Activated CD4-positive, alpha-beta T cell treated with anti-CD3 and anti-CD28 coated beads, Interleukin-10, Interleukin-2, amounts not matched to agents 100 ng/mL and 50 ng/mL, durations not matched to agents 16 hours and 8 hours (primary cell): Measurements from ENCODE around the gene OTOF.
A peak's percentile ranks its signal among the peaks of the same experiment; 100 is the strongest.

Experiments
- DNase-seq: peaks from one replicate; pipeline ENCODE4 v3.0.0-alpha.2; 2020

The OTOF gene

GRCh38 chr2:26477911-26478253 lies at the start of gene OTOF:
Gene OTOF, minus strand, starts transcription at chr2:26478124.
- DNase-seq, result no peak

GRCh38 chr2:26526589-26526988 lies 48.7 kb upstream of the OTOF start:
- DNase-seq, result no peak

- no peak for DNase-seq
Observed at GRCh38 chr2:26526105-26526504, 48.2 kb upstream of the OTOF start.

GRCh38 chr2:26523750-26524149 lies 45.8 kb upstream of the OTOF start:
- no peak for DNase-seq

- no peak for DNase-seq
Observed at GRCh38 chr2:26522751-26523171, 44.8 kb upstream of the OTOF start.

GRCh38 chr2:26522325-26522724 lies 44.4 kb upstream of the OTOF start:
- DNase-seq, result no peak

- DNase-seq, result no peak
Observed at GRCh38 chr2:26521913-26522180, 43.9 kb upstream of the OTOF start.

- peak; percentile 11 for DNase-seq
Observed at GRCh38 chr2:26521054-26521912, 43.4 kb upstream of the OTOF start.

GRCh38 chr2:26520148-26520449 lies 42.2 kb upstream of the OTOF start:
- no peak for DNase-seq

- peak; percentile 13 for DNase-seq
Observed at GRCh38 chr2:26519396-26520147, 41.6 kb upstream of the OTOF start.

- DNase-seq, result no peak
Observed at GRCh38 chr2:26516781-26517180, 38.9 kb upstream of the OTOF start.

GRCh38 chr2:26516246-26516645 lies 38.3 kb upstream of the OTOF start:
- no peak for DNase-seq

- DNase-seq, result no peak
Observed at GRCh38 chr2:26515771-26516170, 37.8 kb upstream of the OTOF start.

- no peak for DNase-seq
Observed at GRCh38 chr2:26514045-26514444, 36.1 kb upstream of the OTOF start.

- DNase-seq, result no peak
Observed at GRCh38 chr2:26513261-26513660, 35.3 kb upstream of the OTOF start.

- DNase-seq, result no peak
Observed at GRCh38 chr2:26511466-26511865, 33.5 kb upstream of the OTOF start.

GRCh38 chr2:26510344-26510973 lies 32.5 kb upstream of the OTOF start:
- DNase-seq, result no peak

- no peak for DNase-seq
Observed at GRCh38 chr2:26509141-26509540, 31.2 kb upstream of the OTOF start.

GRCh38 chr2:26507932-26508331 lies 30.0 kb upstream of the OTOF start:
- DNase-seq, result no peak

GRCh38 chr2:26507088-26507487 lies 29.2 kb upstream of the OTOF start:
- DNase-seq, result no peak

- DNase-seq, result no peak
Observed at GRCh38 chr2:26506279-26506678, 28.4 kb upstream of the OTOF start.

GRCh38 chr2:26504002-26504401 lies 26.1 kb upstream of the OTOF start:
- DNase-seq, result no peak

GRCh38 chr2:26503231-26503880 lies 25.4 kb upstream of the OTOF start:
- peak; percentile 90 for DNase-seq

GRCh38 chr2:26500406-26500805 lies 22.5 kb upstream of the OTOF start:
- no peak for DNase-seq
